H1 (cell line): ENCODE measurements around the gene SCG3. TPM values are rescaled to one million over a fixed set of nuclear protein-coding genes. Genes with fewer than 3 reads are reported as not detected.

Source experiments
- CTCF ChIA-PET: fragments of 300-600 bp; sonication (Branson Sonifier 250); formaldehyde crosslinking; loops from one replicate; lab custom pipeline; 2021; ENCODE audit not compliant: partially characterized antibody; lab: Charles Lee
- POLR2A ChIA-PET: fragments of 300-600 bp; sonication (Branson Sonifier 250); formaldehyde crosslinking; loops from one replicate; lab custom pipeline; 2021; ENCODE audit warnings: inconsistent platforms; ENCODE audit not compliant: partially characterized antibody; lab: Charles Lee
- DNase-seq, 2 experiments: peaks; one replicate each; pipeline versions ENCODE4 v3.0.0 to v3.0.0-alpha.2; 2010 to 2022; ENCODE audit warnings: low spot score in 2 of 2, low read depth in 1 of 2, mixed read lengths in 1 of 2
- FAIRE-seq: peaks from 2 replicates; lab custom pipeline; 2011; peaks lifted over from hg19 to GRCh38; lab: Jason Lieb, UNC
- H2AFZ ChIP-seq: 2 replicates; pipeline ENCODE4 v1.8.1; 2012; ENCODE audit warnings: low read length, inconsistent platforms
- H2AK5ac ChIP-seq: 2 replicates; pipeline ENCODE4 v1.6.1; 2013; ENCODE audit warnings: low read depth, low read length
- H2BK120ac ChIP-seq: replicated peaks from 2 replicates; pipeline ENCODE3; 2013; ENCODE audit warnings: low read depth, low read length, inconsistent platforms
- H2BK12ac ChIP-seq: 2 replicates; pipeline ENCODE4 v1.6.1; 2013; ENCODE audit warnings: low read depth, low read length
- H2BK15ac ChIP-seq: 2 replicates; pipeline ENCODE4 v1.6.1; 2013; ENCODE audit warnings: low read length
- H2BK20ac ChIP-seq: 2 replicates; pipeline ENCODE4 v1.6.1; 2013; ENCODE audit warnings: low read length
- H2BK5ac ChIP-seq: 2 replicates; pipeline ENCODE4 v1.6.1; 2013; ENCODE audit warnings: low read depth, low read length
- H3K14ac ChIP-seq: 2 replicates; pipeline ENCODE4 v1.6.1; 2013; ENCODE audit warnings: inconsistent platforms; ENCODE audit not compliant: insufficient read length
- H3K18ac ChIP-seq: 2 replicates; pipeline ENCODE4 v1.6.1; 2013; ENCODE audit warnings: low read length; ENCODE audit errors: extremely low read depth
- H3K23ac ChIP-seq: 2 replicates; pipeline ENCODE4 v1.6.1; 2013; ENCODE audit warnings: inconsistent platforms; ENCODE audit not compliant: insufficient read length
- H3K23me2 ChIP-seq: 2 replicates; pipeline ENCODE4 v1.6.1; 2013; ENCODE audit warnings: low read depth, low read length
- H3K27ac ChIP-seq: 2 replicates; pipeline ENCODE4 v1.6.1; 2011; ENCODE audit warnings: low read depth, low read length, inconsistent platforms
- H3K27me3 ChIP-seq, 4 experiments: replicated peaks in 1 of 4; 1 replicate in 1 of 4; 2 replicates in 3 of 4; pipeline versions ENCODE4 v1.6.1 to v1.8.1; 2011 to 2013; ENCODE audit warnings: low read length in 3 of 4, mild to moderate bottlenecking in 3 of 4, inconsistent platforms in 2 of 4, mixed read lengths in 2 of 4, moderate library complexity in 1 of 4; ENCODE audit not compliant: control insufficient read depth in 3 of 4, insufficient read depth in 3 of 4; ENCODE audit errors: extremely low read depth in 1 of 4
- H3K36me3 ChIP-seq, 4 experiments: 2 replicates each; pipeline versions ENCODE4 v1.6.1 to v1.8.1; 2011 to 2013; ENCODE audit warnings: mild to moderate bottlenecking in 4 of 4, low read length in 3 of 4, moderate library complexity in 2 of 4, control low read depth in 1 of 4, inconsistent platforms in 1 of 4; ENCODE audit not compliant: insufficient read depth in 4 of 4, control insufficient read depth in 2 of 4
- H3K4ac ChIP-seq: replicated peaks from 2 replicates; pipeline ENCODE3; 2013; ENCODE audit warnings: low read length, low read depth, mixed read lengths, inconsistent platforms; ENCODE audit not compliant: insufficient read length
- H3K4me1 ChIP-seq, 4 experiments: replicated peaks in 1 of 4; 1 replicate in 1 of 4; 2 replicates in 3 of 4; pipeline versions ENCODE4 v1.6.1 to v1.8.1; 2011 to 2013; ENCODE audit warnings: low read length in 3 of 4, inconsistent platforms in 2 of 4, mixed read lengths in 1 of 4; ENCODE audit not compliant: insufficient read depth in 4 of 4, control insufficient read depth in 3 of 4
- H3K4me2 ChIP-seq, 2 experiments: 2 replicates each; pipeline versions ENCODE4 v1.6.1 to v1.8.1; 2011 to 2013; ENCODE audit warnings: low read depth in 2 of 2, low read length in 2 of 2, control low read depth in 1 of 2, inconsistent platforms in 1 of 2, mild to moderate bottlenecking in 1 of 2; ENCODE audit not compliant: insufficient read depth in 1 of 2
- H3K4me3 ChIP-seq, 4 experiments: fragments of 200-600, 300-600 bp in 1 of 4; sonication (generic), shearing (Covaris generic), sonication (Bioruptor Twin) in 1 of 4; 2 replicates each; pipeline versions ENCODE4 v1.5.1 to v1.8.1; 2011 to 2016; ENCODE audit warnings: low read length in 4 of 4, low read depth in 3 of 4, control low read depth in 2 of 4, inconsistent platforms in 2 of 4, mild to moderate bottlenecking in 2 of 4, mixed read lengths in 1 of 4, moderate library complexity in 1 of 4; ENCODE audit not compliant: insufficient read depth in 2 of 4; ENCODE audit errors: extremely low read depth in 1 of 4
- H3K56ac ChIP-seq: replicated peaks from 2 replicates; pipeline ENCODE3; 2013; ENCODE audit warnings: low read depth, mild to moderate bottlenecking, mixed read lengths, low read length, inconsistent platforms; ENCODE audit not compliant: insufficient read length
- H3K79me1 ChIP-seq: 2 replicates; pipeline ENCODE4 v1.6.1; 2013; ENCODE audit warnings: low read depth, low read length, control low read depth
- H3K79me2 ChIP-seq, 2 experiments: 2 replicates each; pipeline versions ENCODE4 v1.6.1 to v1.8.1; 2012 to 2013; ENCODE audit warnings: low read length in 2 of 2, mild to moderate bottlenecking in 2 of 2, inconsistent platforms in 1 of 2; ENCODE audit not compliant: insufficient read depth in 2 of 2, control insufficient read depth in 1 of 2
- H3K9ac ChIP-seq, 4 experiments: replicated peaks in 1 of 4; 1 replicate in 1 of 4; 2 replicates in 3 of 4; pipeline versions ENCODE4 v1.6.1 to v1.8.1; 2011 to 2013; ENCODE audit warnings: low read depth in 3 of 4, low read length in 3 of 4, control low read depth in 2 of 4, mild to moderate bottlenecking in 2 of 4, moderate library complexity in 2 of 4, inconsistent platforms in 1 of 4; ENCODE audit errors: extremely low read depth in 1 of 4
- H3K9me3 ChIP-seq, 2 experiments: 2 replicates each; pipeline versions ENCODE4 v1.6.1 to v1.8.1; 2012 to 2013; ENCODE audit warnings: mild to moderate bottlenecking in 2 of 2, moderate library complexity in 2 of 2, control low read depth in 1 of 2, inconsistent platforms in 1 of 2, low read depth in 1 of 2, low read length in 1 of 2, mixed read lengths in 1 of 2; ENCODE audit not compliant: insufficient read depth in 2 of 2
- H4K20me1 ChIP-seq, 2 experiments: replicated peaks in 1 of 2; 2 replicates each; pipeline versions ENCODE3 to v1.8.1; 2011 to 2013; ENCODE audit warnings: inconsistent platforms in 2 of 2, low read length in 2 of 2, mild to moderate bottlenecking in 1 of 2; ENCODE audit not compliant: insufficient read depth in 2 of 2, control insufficient read depth in 1 of 2
- H4K5ac ChIP-seq: 2 replicates; pipeline ENCODE4 v1.6.1; 2013; ENCODE audit warnings: low read length, low read depth, mixed read lengths, inconsistent platforms; ENCODE audit not compliant: insufficient read length
- H4K8ac ChIP-seq: 2 replicates; pipeline ENCODE4 v1.8.0; 2013; ENCODE audit warnings: mild to moderate bottlenecking, moderate library complexity, low read length, inconsistent platforms; ENCODE audit not compliant: insufficient read depth; ENCODE audit errors: extremely low read depth
- H4K91ac ChIP-seq: replicated peaks from 2 replicates; pipeline ENCODE3; 2013; ENCODE audit warnings: low read length, mixed read lengths, inconsistent platforms; ENCODE audit not compliant: insufficient read length
- BRCA1 ChIP-seq: IDR thresholded peaks from 2 replicates; pipeline ENCODE4 v1.6.1; 2012; ENCODE audit warnings: low read depth, low read length, improper control_type of control experiment
- CBX8 ChIP-seq: fragments of 300-800, 300-1000 bp; sonication (generic); IDR thresholded peaks from 2 replicates; pipeline ENCODE4 v1.7.1; 2016; ENCODE audit warnings: low read depth, low read length, borderline replicate concordance
- E2F6 ChIP-seq: IDR thresholded peaks from 2 replicates; pipeline ENCODE4 v1.6.1; 2012; ENCODE audit warnings: inconsistent platforms
- GTF2F1 ChIP-seq: IDR thresholded peaks from 2 replicates; pipeline ENCODE4 v1.6.1; 2012; ENCODE audit warnings: low read depth, low read length, improper control_type of control experiment, borderline replicate concordance
- NANOG ChIP-seq: IDR thresholded peaks from 2 replicates; pipeline ENCODE4 v1.6.1; 2011; ENCODE audit warnings: low read length, low read depth, mild to moderate bottlenecking, inconsistent platforms; ENCODE audit not compliant: insufficient read depth, poor library complexity, severe bottlenecking
- SAP30 ChIP-seq: fragments of 300-600 bp; sonication (generic); IDR thresholded peaks from 2 replicates; pipeline ENCODE4 v1.7.1; 2012; ENCODE audit warnings: low read length, moderate library complexity, mild to moderate bottlenecking, inconsistent platforms; ENCODE audit not compliant: insufficient read depth, insufficient replicate concordance
- SIN3A ChIP-seq, 2 experiments: IDR thresholded peaks in 1 of 2; conservative IDR thresholded peaks in 1 of 2; 2 replicates each; pipeline ENCODE4 v1.6.1; 2011 to 2012; ENCODE audit warnings: low read length in 2 of 2, improper control_type of control experiment in 1 of 2, low read depth in 1 of 2, mild to moderate bottlenecking in 1 of 2
- TAF1 ChIP-seq: IDR thresholded peaks from 2 replicates; pipeline ENCODE4 v1.6.1; 2011; ENCODE audit warnings: mild to moderate bottlenecking, low read depth, low read length
- WGBS, 2 experiments: shearing (Covaris generic) in 1 of 2; methylation state at CpG; one replicate each; pipeline versions ENCODE4 v1.1.6 to v1.1.7; 2013 to 2015; ENCODE audit warnings: low lambda C conversion rate in 2 of 2, mixed read lengths in 2 of 2, inconsistent platforms in 1 of 2, low coverage in 1 of 2, missing lambda C conversion rate in 1 of 2; ENCODE audit not compliant: insufficient replicate concordance in 2 of 2, insufficient coverage in 1 of 2, insufficient read length in 1 of 2; ENCODE audit errors: extremely low coverage in 1 of 2, missing lambda C conversion rate in 1 of 2; 5-methylcytosine and 5-hydroxymethylcytosine counted together
- polyA plus RNA-seq, 7 experiments: library from polyadenylated mRNA; depleted of rRNA in 3 of 7; stranded (reverse) in 5 of 7; unstranded in 2 of 7; fragments of >200 nt in 5 of 7; fragments of 200-250 nt in 2 of 7; gene quantifications; 1 replicate in 5 of 7; 2 replicates in 1 of 7; 4 replicates in 1 of 7; pipeline versions ENCODE4 v1.2.1 to v1.2.3, GENCODE V29; 2011 to 2013; ENCODE audit warnings: missing spikeins in 2 of 7, mixed read lengths in 2 of 7
- total RNA-seq: library from RNA; stranded (reverse); fragmentation: NEBNext Ultra II Directional; extraction: Animal tissue kit (Norgen Biotek cat#: 25700); gene quantifications from 2 replicates; pipeline ENCODE4 v1.2.1, GENCODE V29; 2021

SCG3 gene
- total and polyA plus RNA-seq, 2 of the 8 experiments (the other 6 are each of a cell fraction or from before 2014, with no cell fraction given), result 5.2 to 45.9 TPM

GRCh38 chr15:51758645-51759044, 77.3 kb downstream of the SCG3 start:
- Histone ChIP-seq H3K36me3 (no peaks in the 10 kb centered on the region), H3K9ac (no peak overlapping the region), H3K27me3 (no peaks in the 10 kb centered on the region; a peak in 3 of 7 replicates), H4K5ac (no peak overlapping the region), H3K4ac (no peak overlapping the region), H2BK15ac (no peak overlapping the region), H4K8ac (no peak overlapping the region), H3K4me3 (no peak overlapping the region), H3K79me2 (no peaks in the 10 kb centered on the region), H4K20me1 (peaks cover 0 to 4% of the 10 kb centered on the region in 2 experiments), H3K23ac (no peak overlapping the region), H2BK12ac (no peak overlapping the region), H3K4me1 (no peaks in the 10 kb centered on the region), H4K91ac (no peak overlapping the region), H2BK20ac (peak overlapping the region; percentile 26; the same call in 1 of the 2 replicates), H2AK5ac (no peak overlapping the region), H3K4me2 (no peak overlapping the region), H3K9me3 (no peaks in the 10 kb centered on the region), H3K14ac (no peak overlapping the region), H2AFZ (no peak overlapping the region), H2BK5ac (no peak overlapping the region), H2BK120ac (no peak overlapping the region), H3K56ac (no peak overlapping the region), H3K23me2 (no peaks in the 10 kb centered on the region), H3K18ac (no peak overlapping the region), H3K79me1 (no peaks in the 10 kb centered on the region; the same call in 1 of the 2 replicates), H3K27ac (no peak overlapping the region)
- no peak for DNase-seq
- no peak for FAIRE-seq
- ChIA-PET CTCF (interaction anchor here (0.6 to 4.1 kb wide), 11 partner anchors 15 to 242 kb away, joined by 3 to 26 read pairs (median 4); no protein-coding TSS in a partner anchor), POLR2A (no interaction called here)
- 64% methylated on average over 1 of the region's 1 CpG; no CpG with 5 or more reads in 1 of the 2 experiments for WGBS, 2 experiments
- TF ChIP-seq GTF2F1 (no peak), E2F6 (no peak), SAP30 (no peak), SIN3A (conservative IDR thresholded peaks at IDR 0.05 in 1 of 2, IDR thresholded peaks at IDR 0.05 in 1 of 2; ENCODE audit: low read depth in 1 of 2, low read length in 2 of 2) (no peak), CBX8 (no peak), NANOG (no peak), TAF1 (no peak), BRCA1 (no peak)
